ENCODE measurements around the gene RIMBP2. TPM values are rescaled to one million over a fixed set of nuclear protein-coding genes. Genes with fewer than 3 reads are reported as not detected.

The RIMBP2 gene
- total RNA-seq, 8 experiments from 2014 or later, result 0.09 to 24.7 (median 13.0) TPM

- H3K4me3 ChIP-seq, result no peak overlapping the region
Measured at GRCh38 chr12:130709971-130710732, 5.9 kb downstream of the RIMBP2 start.

GRCh38 chr12:130709151-130709970 is 6.7 kb downstream of the RIMBP2 start:
- in situ Hi-C loops (cut with MboI; ENCODE audit: low pct_unique_long_range_greater_than_20kb in 2 of 9, low sequenced_read_pairs in 9 of 9, unreplicated experiment in 9 of 9), result no loop called here

More at GRCh38 chr12:130709971-130710732, 5.9 kb downstream of the RIMBP2 start:
- WGBS, 10 experiments, result 29 to 100% (median 81%) methylated on average over 1 to 3 of the region's 13 CpGs; no CpG with 5 or more reads in 4 of the 10 experiments
- Histone ChIP-seq H3K27ac (no peak overlapping the region), H3K4me1 (replicated peaks in 1 of 2) (peaks cover 11 to 30% of the 10 kb centered on the region in 2 donors)
- in situ Hi-C loops (cut with MboI; ENCODE audit: low pct_unique_long_range_greater_than_20kb in 2 of 9, low sequenced_read_pairs in 9 of 9, unreplicated experiment in 9 of 9), result no loop called here
- no peak for ATAC-seq (replicated peaks in 6 of 8)

GRCh38 chr12:130708648-130709047 is 7.5 kb downstream of the RIMBP2 start:
- H3K27ac ChIP-seq, result no peak overlapping the region
- WGBS, 10 experiments, result 11 to 100% (median 83%) methylated on average over 1 to 5 of the region's 12 CpGs; no CpG with 5 or more reads in 4 of the 10 experiments
- peaks cover 0 to 34% of the 10 kb centered on the region in 2 donors for H3K4me1 ChIP-seq (replicated peaks in 1 of 2)
- H3K4me3 ChIP-seq, result no peak overlapping the region
- in situ Hi-C loops (cut with MboI; ENCODE audit: low pct_unique_long_range_greater_than_20kb in 2 of 9, low sequenced_read_pairs in 9 of 9, unreplicated experiment in 9 of 9), result no loop called here
- ATAC-seq (replicated peaks in 6 of 8), result no peak

More at GRCh38 chr12:130709151-130709970, 6.7 kb downstream of the RIMBP2 start:
- H3K27ac ChIP-seq, result no peak overlapping the region
- no peak overlapping the region for H3K4me3 ChIP-seq
- peaks cover 4 to 34% of the 10 kb centered on the region in 2 donors for H3K4me1 ChIP-seq (replicated peaks in 1 of 2)
- no peak for ATAC-seq (replicated peaks in 6 of 8)
- whole genome bisulfite sequencing, 10 experiments, result 25 to 100% (median 86%) methylated on average over 2 to 14 of the region's 29 CpGs; no CpG with 5 or more reads in 5 of the 10 experiments

GRCh38 chr12:130707571-130707891 is 8.6 kb downstream of the RIMBP2 start:
- peaks cover 0 to 40% of the 10 kb centered on the region in 2 donors for H3K4me1 ChIP-seq (replicated peaks in 1 of 2)
- no peak overlapping the region for H3K27ac ChIP-seq
- H3K4me3 ChIP-seq, result no peak overlapping the region
- in situ Hi-C loops (cut with MboI; ENCODE audit: low pct_unique_long_range_greater_than_20kb in 2 of 9, low sequenced_read_pairs in 9 of 9, unreplicated experiment in 9 of 9), result no loop called here
- ATAC-seq (replicated peaks in 6 of 8), result no peak
- 4 to 100% (median 71%) methylated on average over 2 to 6 of the region's 8 CpGs; no CpG with 5 or more reads in 4 of the 10 experiments for WGBS, 10 experiments

- ATAC-seq (replicated peaks in 6 of 8), result no peak
- WGBS, 10 experiments, result 10 to 100% (median 81%) methylated on average over 1 to 14 of the region's 15 CpGs; no CpG with 5 or more reads in 1 of the 10 experiments
- H3K4me3 ChIP-seq, result no peak overlapping the region
- H3K27ac ChIP-seq, result no peak overlapping the region
- in situ Hi-C loops (cut with MboI; ENCODE audit: low pct_unique_long_range_greater_than_20kb in 2 of 9, low sequenced_read_pairs in 9 of 9, unreplicated experiment in 9 of 9), result no loop called here
- peaks cover 0 to 43% of the 10 kb centered on the region in 2 donors for H3K4me1 ChIP-seq (replicated peaks in 1 of 2)
Measured at GRCh38 chr12:130706885-130707570, 9.1 kb downstream of the RIMBP2 start.

- in situ Hi-C loops (cut with MboI; ENCODE audit: low pct_unique_long_range_greater_than_20kb in 2 of 9, low sequenced_read_pairs in 9 of 9, unreplicated experiment in 9 of 9), result no loop called here
- ATAC-seq (replicated peaks in 6 of 8), result no peak
- Histone ChIP-seq H3K4me1 (replicated peaks in 1 of 2) (peaks cover 0 to 43% of the 10 kb centered on the region in 2 donors), H3K4me3 (no peak overlapping the region), H3K27ac (no peak overlapping the region)
- WGBS, 10 experiments, result 0 to 84% (median 60%) methylated on average over 1 to 14 of the region's 16 CpGs; no CpG with 5 or more reads in 3 of the 10 experiments
Measured at GRCh38 chr12:130706311-130706710, 9.8 kb downstream of the RIMBP2 start.

GRCh38 chr12:130705178-130705822 is 10.8 kb downstream of the RIMBP2 start:
- peak in 5 of 8 experiments; percentile 73 to 91 (median 85) for ATAC-seq (replicated peaks in 6 of 8)
- 7 to 100% (median 40%) methylated on average over 1 to 9 of the region's 23 CpGs; no CpG with 5 or more reads in 3 of the 10 experiments for WGBS, 10 experiments
- H3K4me1 ChIP-seq (replicated peaks in 1 of 2), result peaks cover 0 to 43% of the 10 kb centered on the region in 2 donors
- in situ Hi-C loops (cut with MboI; ENCODE audit: low pct_unique_long_range_greater_than_20kb in 2 of 9, low sequenced_read_pairs in 9 of 9, unreplicated experiment in 9 of 9), result no loop called here
- H3K27ac ChIP-seq, result peak overlapping the region in 1 of 2 donors; percentile 47
- H3K4me3 ChIP-seq, result peak overlapping the region in 1 of 5 donors; percentile 5

- peaks cover 0 to 43% of the 10 kb centered on the region in 2 donors for H3K4me1 ChIP-seq (replicated peaks in 1 of 2)
- H3K27ac ChIP-seq, result no peak overlapping the region
- no peak overlapping the region for H3K4me3 ChIP-seq
- in situ Hi-C loops (cut with MboI; ENCODE audit: low pct_unique_long_range_greater_than_20kb in 2 of 9, low sequenced_read_pairs in 9 of 9, unreplicated experiment in 9 of 9), result no loop called here
- ATAC-seq (replicated peaks in 6 of 8), result no peak
- 40 to 100% (median 60%) methylated on average over 3 to 10 of the region's 13 CpGs; no CpG with 5 or more reads in 5 of the 10 experiments for WGBS, 10 experiments
Measured at GRCh38 chr12:130704606-130705005, 11.5 kb downstream of the RIMBP2 start.

GRCh38 chr12:130703733-130704375 is 12.2 kb downstream of the RIMBP2 start:
- 0 to 90% (median 42%) methylated on average over 1 to 7 of the region's 15 CpGs; no CpG with 5 or more reads in 2 of the 10 experiments for WGBS, 10 experiments
- Histone ChIP-seq H3K27ac (peak overlapping the region in 1 of 2 donors; percentile 41), H3K4me1 (replicated peaks in 1 of 2) (peaks cover 0 to 43% of the 10 kb centered on the region in 2 donors), H3K4me3 (no peak overlapping the region)
- in situ Hi-C loops (cut with MboI; ENCODE audit: low pct_unique_long_range_greater_than_20kb in 2 of 9, low sequenced_read_pairs in 9 of 9, unreplicated experiment in 9 of 9), result no loop called here
- no peak for ATAC-seq (replicated peaks in 6 of 8)

- peak in 1 of 8 experiments; percentile 34 for ATAC-seq (replicated peaks in 6 of 8)
- in situ Hi-C loops (cut with MboI; ENCODE audit: low pct_unique_long_range_greater_than_20kb in 2 of 9, low sequenced_read_pairs in 9 of 9, unreplicated experiment in 9 of 9), result no loop called here
- peaks cover 0 to 43% of the 10 kb centered on the region in 2 donors for H3K4me1 ChIP-seq (replicated peaks in 1 of 2)
- no peak overlapping the region for H3K4me3 ChIP-seq
- H3K27ac ChIP-seq, result peak overlapping the region in 1 of 2 donors; percentile 41
- 12 to 85% (median 47%) methylated on average over 1 to 15 of the region's 25 CpGs; no CpG with 5 or more reads in 3 of the 10 experiments for WGBS, 10 experiments
Measured at GRCh38 chr12:130702966-130703732, 12.9 kb downstream of the RIMBP2 start.

GRCh38 chr12:130701402-130701744 is 14.7 kb downstream of the RIMBP2 start:
- Histone ChIP-seq H3K4me3 (no peak overlapping the region), H3K27ac (no peak overlapping the region), H3K4me1 (replicated peaks in 1 of 2) (peaks cover 0 to 46% of the 10 kb centered on the region in 2 donors)
- WGBS, 10 experiments, result 14 to 95% (median 80%) methylated on average over 1 to 7 of the region's 10 CpGs; no CpG with 5 or more reads in 6 of the 10 experiments
- no peak for ATAC-seq (replicated peaks in 6 of 8)
- in situ Hi-C loops (cut with MboI; ENCODE audit: low pct_unique_long_range_greater_than_20kb in 2 of 9, low sequenced_read_pairs in 9 of 9, unreplicated experiment in 9 of 9), result no loop called here

Measured in motor neuron (in vitro differentiated cells).